K562 (cell line): ENCODE measurements around the gene ARID4B. TPM values are rescaled to one million over a fixed set of nuclear protein-coding genes. Genes with fewer than 3 reads are reported as not detected.

Source experiments
- CHD4 ChIP-seq: fragments of 200-600 bp; sonication (generic); IDR thresholded peaks from 3 replicates; pipeline ENCODE4 v1.6.1; 2012; ENCODE audit warnings: low read depth, mild to moderate bottlenecking, mixed read lengths, low read length, inconsistent platforms; ENCODE audit not compliant: insufficient read depth, insufficient replicate concordance, poor library complexity, severe bottlenecking
- E2F3 ChIP-seq: fragments of 250-450 bp; sonication (Bioruptor Pico); IDR thresholded peaks from 2 replicates; pipeline ENCODE4 v1.4.0; 2020; ENCODE audit warnings: mild to moderate bottlenecking
- EHMT2 ChIP-seq: fragments of 450-650 bp; IDR thresholded peaks from 2 replicates; pipeline ENCODE4 v1.6.1; 2018; ENCODE audit warnings: antibody characterized with exemption
- ETV5 ChIP-seq: sonication (generic); formaldehyde crosslinking; IDR thresholded peaks from 2 replicates; pipeline ENCODE4 v1.4.0; 2020; ENCODE audit warnings: low read depth, mild to moderate bottlenecking, missing genetic modification reagents
- HDAC8 ChIP-seq: fragments of 450-650 bp; IDR thresholded peaks from 2 replicates; pipeline ENCODE4 v1.6.1; 2016; ENCODE audit warnings: mild to moderate bottlenecking, missing genetic modification characterization, moderate library complexity, missing compliant biosample characterization
- HEY1 ChIP-seq: fragments of 250-450 bp; sonication (Bioruptor Pico); IDR thresholded peaks from 2 replicates; pipeline ENCODE4 v1.5.0; 2020; ENCODE audit warnings: mild to moderate bottlenecking, moderate library complexity, borderline replicate concordance
- IRF9 ChIP-seq: fragments of 450-650 bp; IDR thresholded peaks from 2 replicates; pipeline ENCODE4 v1.6.1; 2016; ENCODE audit warnings: missing biosample characterization, missing genetic modification characterization
- MAX ChIP-seq: sonication (generic); formaldehyde crosslinking; IDR thresholded peaks from 2 replicates; pipeline ENCODE4 v1.9.0; 2022; ENCODE audit warnings: mild to moderate bottlenecking, missing genetic modification reagents
- PATZ1 ChIP-seq: fragments of 250-450 bp; sonication (Bioruptor Pico); IDR thresholded peaks from 2 replicates; pipeline ENCODE4 v1.5.0; 2020; ENCODE audit warnings: mild to moderate bottlenecking, borderline replicate concordance
- TBL1XR1 ChIP-seq, 2 experiments: IDR thresholded peaks; 2 replicates each; pipeline ENCODE4 v1.6.1; 2012; ENCODE audit warnings: improper control_type of control experiment in 2 of 2, low read length in 2 of 2, mild to moderate bottlenecking in 1 of 2
- TGIF2 ChIP-seq: sonication (generic); formaldehyde crosslinking; IDR thresholded peaks from 2 replicates; pipeline ENCODE4 v1.8.1; 2022; ENCODE audit warnings: mild to moderate bottlenecking, missing genetic modification reagents, moderate library complexity
- ZBTB7A ChIP-seq: IDR thresholded peaks from 2 replicates; pipeline ENCODE4 v1.6.1; 2011; ENCODE audit warnings: low read depth, mild to moderate bottlenecking, low read length, moderate library complexity, borderline replicate concordance; ENCODE audit not compliant: control insufficient read depth
- ZFP91 ChIP-seq: sonication (generic); formaldehyde crosslinking; IDR thresholded peaks from 2 replicates; pipeline ENCODE4 v1.8.0; 2022; ENCODE audit warnings: mild to moderate bottlenecking, missing genetic modification reagents
- ZNF134 ChIP-seq: fragments of 250-450 bp; sonication (Bioruptor Pico); conservative IDR thresholded peaks from 2 replicates; pipeline ENCODE4 v1.4.0; 2020
- ZNF24 ChIP-seq: fragments of 450-650 bp; IDR thresholded peaks from 2 replicates; pipeline ENCODE4 v1.6.1; 2016
- ZNF449 ChIP-seq: fragments of 250-450 bp; sonication (Bioruptor Pico); IDR thresholded peaks from 2 replicates; pipeline ENCODE4 v1.8.0; 2022; ENCODE audit warnings: moderate library complexity, mild to moderate bottlenecking, inconsistent platforms
- polyA plus RNA-seq, 8 experiments: library from polyadenylated mRNA; depleted of rRNA in 4 of 8; stranded (reverse) in 5 of 8; unstranded in 3 of 8; fragments of >200 nt; fragmentation: Nextera tagmentation in 2 of 8; fragmentation: Illumina TruSeq in 1 of 8; extraction: Ambion mirVana in 2 of 8; extraction: Trizol in 1 of 8; gene quantifications; 2 replicates each; pipeline versions ENCODE4 v1.2.1 to v1.2.3, GENCODE V29; 2011 to 2014; ENCODE audit warnings: inconsistent platforms in 1 of 8, missing spikeins in 1 of 8
- total RNA-seq, 7 experiments: library from RNA; depleted of rRNA in 6 of 7; stranded (reverse); fragments of >200 nt in 6 of 7; fragmentation: Illumina TruSeq in 2 of 7; extraction: Trizol in 2 of 7; gene quantifications; 2 replicates each; pipeline versions ENCODE4 v1.2.1 to v1.2.3, GENCODE V29; 2011 to 2021; ENCODE audit warnings: low replicate concordance in 1 of 7
- TF ChIP-seq, protein P1 (sequence below): sonication (generic); formaldehyde crosslinking; IDR thresholded peaks from 2 replicates; pipeline ENCODE4 v1.8.1; 2022; ENCODE audit warnings: missing genetic modification reagents

Gene ARID4B
- total and polyA plus RNA-seq, 9 of the 15 experiments (the other 6 are each of a cell fraction or from before 2014, with no cell fraction given): 8.4 to 38.9 (median 18.5) TPM

- TF ChIP-seq TBL1XR1 (IDR thresholded peaks at IDR 0.05; ENCODE audit: low read length in 2 of 2) (peak; percentile 54 to 57; a peak in 2 of 4 replicates), EHMT2 (no peak), ETV5 (peak; percentile 87), TGIF2 (0 out of 2 replicates have a peak, but pooled peaks have one; percentile 23), PATZ1 (0 out of 2 replicates have a peak, but pooled peaks have one; percentile 57), MAX (CRISPR knock-in tag) (peak; percentile 79), IRF9 (tag) (no peak), ZNF24 (no peak), ZNF134 (CRISPR knock-in tag) (no peak), ZNF449 (CRISPR knock-in tag) (no peak), HDAC8 (tag) (0 out of 2 replicates have a peak, but pooled peaks have one; percentile 31), CHD4 (no peak), HEY1 (CRISPR knock-in tag) (no peak), ZFP91 (CRISPR knock-in tag) (no peak), ZBTB7A (peak; percentile 76; the same call in 1 of the 2 replicates), E2F3 (peak; percentile 50; the same call in 1 of the 2 replicates)
- TF ChIP-seq, protein P1, sequence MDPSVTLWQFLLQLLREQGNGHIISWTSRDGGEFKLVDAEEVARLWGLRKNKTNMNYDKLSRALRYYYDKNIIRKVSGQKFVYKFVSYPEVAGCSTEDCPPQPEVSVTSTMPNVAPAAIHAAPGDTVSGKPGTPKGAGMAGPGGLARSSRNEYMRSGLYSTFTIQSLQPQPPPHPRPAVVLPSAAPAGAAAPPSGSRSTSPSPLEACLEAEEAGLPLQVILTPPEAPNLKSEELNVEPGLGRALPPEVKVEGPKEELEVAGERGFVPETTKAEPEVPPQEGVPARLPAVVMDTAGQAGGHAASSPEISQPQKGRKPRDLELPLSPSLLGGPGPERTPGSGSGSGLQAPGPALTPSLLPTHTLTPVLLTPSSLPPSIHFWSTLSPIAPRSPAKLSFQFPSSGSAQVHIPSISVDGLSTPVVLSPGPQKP: no peak
These were observed 166.9 kb downstream of the ARID4B start, which contains the start of gene RBM34 (continued) for GRCh38 chr1:235160957-235161684.
